Kidney capillary endothelial cell (primary cell): ENCODE data around the gene ANKRD34A.

Experiments
- DNase-seq: peaks from one replicate; pipeline ENCODE4 v3.0.0-alpha.2; 2018; ENCODE audit warnings: low spot score

ANKRD34A gene

DNA sequence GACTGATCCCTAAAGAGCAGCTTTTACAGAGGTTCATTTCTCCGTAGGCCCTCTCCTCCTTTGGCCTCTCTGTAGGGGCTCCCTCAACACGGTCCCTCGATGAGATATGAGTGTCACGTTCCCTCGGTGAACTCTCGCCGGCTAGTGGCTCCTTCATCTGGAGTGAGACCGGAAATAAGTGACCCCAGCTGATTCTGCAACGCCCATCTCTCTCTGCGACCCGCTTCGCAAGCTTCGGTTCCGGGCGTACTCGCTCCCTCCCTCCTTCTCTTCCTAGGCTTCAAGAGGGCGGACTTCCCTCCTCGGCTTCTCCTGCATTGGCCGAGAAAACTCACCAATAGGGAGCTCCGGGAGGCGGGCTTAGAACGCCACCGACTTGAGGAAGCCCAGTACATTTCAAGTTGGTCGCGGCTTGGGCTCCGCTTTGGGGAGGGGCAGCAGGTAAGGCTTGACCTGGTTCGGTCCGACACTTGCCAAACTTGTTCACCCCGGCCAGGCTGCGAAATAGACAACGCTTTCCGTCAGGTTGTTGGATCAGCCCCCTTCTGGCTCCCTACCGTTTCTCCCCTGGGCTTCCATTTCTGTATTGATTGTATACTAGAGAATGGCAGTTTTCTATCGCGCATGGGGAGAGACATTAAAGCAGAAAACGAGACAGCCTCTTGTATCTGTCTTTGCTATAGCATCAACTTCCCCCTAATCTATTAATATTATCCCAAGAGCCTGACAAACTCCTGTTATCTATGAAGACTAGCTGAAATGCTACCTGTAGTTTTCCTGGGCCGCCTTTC is at the start of gene ANKRD34A, which contains the start of gene POLR3GL:
Gene ANKRD34A (minus strand): TSS at position 248 of the 791 bp plus-strand sequence. CDS start 2,816 bp downstream, outside the sequence.
Gene POLR3GL (plus strand): TSS at position 363 of the 791 bp plus-strand sequence. CDS start 10,176 bp downstream, outside the sequence.
- peak; percentile 84 for DNase-seq

DNA sequence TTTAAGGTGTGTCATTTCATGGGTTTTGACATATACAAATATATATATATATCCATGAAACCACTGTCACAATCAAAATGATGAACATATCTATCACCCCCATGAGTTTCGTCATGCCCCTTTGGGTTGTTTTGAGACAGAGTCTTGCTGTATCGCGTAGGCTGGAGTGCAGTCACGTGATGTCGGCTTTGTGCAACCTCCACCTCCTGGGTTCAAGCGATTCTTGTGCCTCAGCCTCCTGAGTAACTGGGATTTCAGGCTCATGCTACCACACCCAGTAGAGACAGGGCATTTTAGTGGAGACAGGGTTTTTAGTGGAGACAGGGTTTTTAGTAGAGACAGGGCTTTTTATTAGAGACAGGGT is 49.2 kb upstream of the ANKRD34A start:
- DNase-seq, result no peak

DNA sequence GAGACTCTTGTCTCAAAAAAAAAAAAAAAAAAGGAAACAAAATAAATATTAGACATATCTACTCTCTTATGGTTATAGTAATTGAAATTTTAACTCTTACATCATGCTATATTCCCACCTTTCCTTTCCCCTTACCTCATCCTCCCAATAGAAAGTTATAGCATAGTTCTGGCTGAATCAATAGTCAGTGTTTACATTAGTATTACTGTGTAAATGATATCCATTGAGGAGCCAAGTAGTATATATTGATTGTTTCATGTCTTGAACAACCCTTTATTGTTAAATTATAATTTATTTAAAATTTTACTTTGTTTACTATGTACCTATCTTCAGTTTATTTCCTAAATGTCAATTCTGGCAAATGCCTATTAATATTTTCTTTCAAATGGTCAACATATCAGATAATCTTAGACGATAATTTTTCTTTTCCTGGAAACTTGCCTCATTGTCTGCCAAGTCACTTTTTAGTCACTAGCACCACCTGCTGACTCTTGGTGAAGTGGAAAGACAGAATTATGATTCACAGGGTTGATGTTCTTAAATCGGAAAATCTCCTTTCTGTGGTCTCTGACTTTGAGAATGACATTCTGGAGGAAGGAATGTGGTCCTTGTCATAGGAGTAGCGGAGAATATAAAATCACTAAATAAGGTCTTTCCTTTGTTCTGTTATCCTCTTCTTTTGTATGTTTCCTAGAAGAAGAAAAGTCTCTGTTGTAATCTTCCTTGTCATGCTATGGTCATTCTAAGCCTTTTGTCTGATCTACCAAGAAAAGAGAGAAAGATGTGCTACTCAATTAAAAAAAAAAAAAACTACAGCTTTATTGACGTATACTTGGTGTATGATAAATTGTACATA is 48.6 kb upstream of the ANKRD34A start:
- peak; percentile 76 for DNase-seq

DNA sequence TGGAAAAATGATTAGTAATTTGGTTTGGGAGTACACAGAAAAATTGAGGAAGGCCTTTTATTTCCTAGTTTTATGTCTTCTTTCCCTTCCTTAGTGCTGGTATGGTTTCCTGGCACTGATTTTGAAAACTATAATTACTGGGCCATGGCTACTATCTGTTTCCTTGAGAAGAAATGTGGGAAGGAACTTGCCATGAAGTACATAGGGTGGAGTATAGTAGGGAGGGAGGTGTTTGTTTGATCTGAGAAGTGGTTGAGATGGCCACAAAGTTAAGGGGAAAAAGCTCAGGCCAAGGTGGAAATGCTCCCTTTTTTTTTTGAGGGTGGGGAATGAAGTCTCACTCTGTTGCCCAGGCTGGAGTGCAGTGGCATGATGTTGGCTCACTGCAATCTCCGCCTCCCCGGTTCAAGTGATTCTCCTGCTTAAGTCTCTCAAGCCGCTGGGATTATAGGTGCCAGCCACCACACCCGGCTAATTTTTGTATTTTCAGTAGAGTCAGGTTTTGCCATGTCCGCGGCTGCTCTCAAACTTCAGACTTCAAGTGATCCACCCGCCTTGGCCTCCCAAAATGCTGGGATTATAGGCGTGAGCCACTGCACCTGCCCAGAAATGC is 45.9 kb upstream of the ANKRD34A start:
- DNase-seq, result no peak

DNA sequence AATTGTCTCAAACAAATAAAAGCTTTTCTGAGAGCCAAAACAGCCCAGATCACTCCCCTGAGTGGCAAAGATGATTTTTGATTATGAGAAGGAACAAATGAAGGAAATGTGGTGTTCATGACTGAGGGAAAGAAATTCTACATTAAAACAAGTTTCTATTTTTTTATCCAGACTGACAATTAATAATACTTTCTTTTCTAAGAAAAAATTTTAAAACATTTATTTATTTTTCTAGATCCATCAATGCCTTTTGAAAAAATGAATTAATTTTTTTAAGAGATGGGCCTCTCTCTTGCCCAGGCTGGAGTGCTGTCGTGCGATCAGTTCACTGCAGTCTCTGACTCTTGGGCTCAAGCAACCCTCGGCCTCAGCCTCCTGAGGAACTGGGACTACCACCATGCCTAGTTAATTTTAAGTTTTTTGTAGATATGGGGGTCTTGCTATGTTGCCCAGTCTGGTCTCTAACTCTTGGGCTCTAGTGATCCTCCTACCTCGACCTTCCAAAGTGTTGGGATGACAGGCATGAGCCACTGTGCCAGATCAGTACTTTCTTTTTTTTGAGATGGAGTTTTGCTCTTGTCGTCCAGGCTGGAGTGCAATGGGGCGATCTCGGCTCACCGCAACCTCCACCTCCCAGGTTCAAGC is 43.2 kb upstream of the ANKRD34A start:
- no peak for DNase-seq

DNA sequence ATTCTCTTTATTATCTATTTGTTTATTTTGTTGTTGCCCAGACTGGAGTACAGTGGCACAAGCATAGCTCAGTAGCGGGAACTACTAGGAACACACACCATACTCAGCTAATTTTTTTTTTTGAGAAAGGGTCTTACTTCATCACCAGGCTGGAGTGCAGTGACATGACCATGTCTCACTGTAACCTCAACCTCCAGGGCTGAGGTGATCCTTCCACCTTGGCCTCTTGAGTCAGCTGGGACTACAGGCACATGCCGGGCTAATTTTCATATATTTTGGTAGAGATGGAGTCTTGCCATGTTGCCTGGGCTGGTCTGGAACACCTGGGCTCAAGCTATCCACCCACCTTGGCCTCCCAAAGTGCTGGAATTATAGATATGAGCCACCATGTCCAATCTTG is 37.3 kb upstream of the ANKRD34A start:
- no peak for DNase-seq

DNA sequence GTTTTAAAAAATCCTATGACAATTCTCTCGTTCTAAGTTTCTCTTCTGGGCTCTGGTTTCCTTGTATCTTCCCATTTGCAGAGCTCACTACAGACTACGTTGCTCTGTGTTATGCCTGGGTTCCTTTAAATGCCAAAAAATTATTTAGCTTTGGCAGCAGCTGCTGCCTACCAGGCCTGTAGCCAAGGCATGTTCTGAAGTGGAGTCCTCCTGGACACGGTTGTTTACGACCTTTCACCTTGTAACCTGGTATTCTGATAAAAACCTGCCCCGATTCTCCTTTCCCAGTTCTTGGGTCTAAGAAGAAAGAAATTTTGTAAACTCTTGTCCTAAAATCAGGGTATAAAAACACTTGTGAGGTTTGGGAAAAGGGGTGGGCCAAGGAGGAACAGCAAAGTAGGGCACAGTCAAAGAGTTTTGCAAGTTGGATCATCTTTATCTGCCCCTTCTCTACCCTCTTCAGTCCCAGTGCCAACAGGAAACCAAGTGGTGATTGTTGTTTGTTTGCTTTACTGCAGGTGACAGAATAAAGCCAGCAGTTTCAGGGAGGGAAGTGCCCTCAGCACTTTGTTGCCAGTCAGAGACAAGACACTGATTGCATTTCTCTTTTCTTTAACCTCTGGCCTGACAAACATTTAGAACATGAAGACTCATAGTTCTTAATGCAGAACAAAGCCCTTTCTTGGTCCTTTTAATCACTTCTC is 35.1 kb upstream of the ANKRD34A start:
- DNase-seq, result no peak

DNA sequence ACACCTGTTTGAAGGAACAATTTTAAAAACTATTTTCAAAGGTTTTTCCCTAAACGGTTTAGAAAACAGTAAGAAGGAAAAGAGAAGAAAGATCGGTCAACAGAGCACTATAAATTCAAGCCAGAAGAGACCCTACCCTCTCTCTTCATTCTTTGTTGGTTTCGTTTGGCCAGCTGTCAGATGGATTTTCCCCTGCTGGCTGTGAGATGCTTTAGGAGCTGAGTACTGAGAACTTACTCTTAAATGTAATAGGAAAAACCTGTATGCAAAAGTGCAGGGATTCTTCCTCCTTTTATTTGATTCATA is 33.3 kb upstream of the ANKRD34A start:
- no peak for DNase-seq

DNA sequence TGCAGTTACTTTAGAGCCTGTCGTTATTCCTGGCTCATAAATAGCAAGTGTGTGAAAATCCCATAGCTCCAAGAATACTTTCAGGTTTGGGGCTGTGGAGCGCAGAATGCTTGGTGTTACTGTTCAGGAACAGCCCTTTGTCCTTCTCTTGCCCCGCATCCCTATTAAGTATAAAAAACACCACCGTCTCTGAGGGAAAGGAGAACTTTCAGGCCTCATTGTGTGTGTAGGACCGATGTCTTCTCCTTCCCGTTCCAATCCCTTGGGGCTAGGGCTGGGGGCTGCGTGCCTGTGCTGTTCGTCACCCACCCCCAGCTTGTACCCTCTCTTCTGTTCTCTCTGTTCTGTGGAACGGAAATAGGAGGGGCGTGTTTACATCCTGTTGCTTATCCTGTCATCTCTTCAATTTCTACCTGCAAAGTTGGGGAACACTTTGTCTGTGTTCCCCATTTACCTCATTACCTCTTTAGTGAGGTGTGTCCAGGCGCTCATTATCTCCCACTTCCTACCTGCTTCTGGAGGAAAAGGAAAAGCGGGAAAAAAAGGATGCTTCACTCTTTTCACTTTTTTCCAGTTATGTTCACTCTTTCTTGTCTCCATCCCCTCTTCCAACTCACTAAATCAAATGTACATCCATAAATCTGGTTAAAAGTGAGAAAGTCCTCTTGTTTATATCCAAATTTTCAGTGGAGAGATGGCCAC is 32.8 kb upstream of the ANKRD34A start:
- no peak for DNase-seq

DNA sequence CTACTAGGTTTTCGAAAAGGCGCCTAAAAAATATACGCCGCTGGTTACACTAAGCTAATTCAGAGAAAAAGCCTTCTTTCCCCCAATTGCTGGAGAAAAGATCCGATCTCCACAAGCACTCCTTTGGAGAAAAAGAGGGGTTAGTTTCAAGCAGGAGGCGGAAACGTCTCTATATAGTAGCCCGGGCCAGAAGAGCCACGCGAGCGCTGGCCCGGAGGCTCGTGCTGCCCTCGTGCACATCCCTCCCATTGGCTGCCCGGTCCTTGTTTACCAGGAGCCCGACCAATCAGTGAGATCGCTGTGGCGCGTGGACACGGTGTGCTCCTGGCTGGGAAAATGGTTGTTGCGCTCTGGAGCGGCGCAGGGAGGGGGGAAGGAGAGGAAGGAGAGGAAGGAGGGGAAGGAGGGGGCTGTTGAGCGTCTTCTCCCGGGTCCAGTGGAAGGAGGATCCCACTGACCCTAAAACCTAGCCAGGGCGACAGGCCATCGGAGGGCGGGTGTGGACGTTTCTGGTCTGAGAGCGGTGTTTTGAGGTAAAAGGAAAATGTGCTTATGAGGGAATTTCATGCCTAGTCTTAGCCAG is 32.1 kb upstream of the ANKRD34A start, which contains the start of gene TXNIP:
Gene TXNIP (minus strand): TSS at position 147 of the 583 bp plus-strand sequence. CDS start 313 bp downstream, outside the sequence.
- peak; percentile 94 for DNase-seq

DNA sequence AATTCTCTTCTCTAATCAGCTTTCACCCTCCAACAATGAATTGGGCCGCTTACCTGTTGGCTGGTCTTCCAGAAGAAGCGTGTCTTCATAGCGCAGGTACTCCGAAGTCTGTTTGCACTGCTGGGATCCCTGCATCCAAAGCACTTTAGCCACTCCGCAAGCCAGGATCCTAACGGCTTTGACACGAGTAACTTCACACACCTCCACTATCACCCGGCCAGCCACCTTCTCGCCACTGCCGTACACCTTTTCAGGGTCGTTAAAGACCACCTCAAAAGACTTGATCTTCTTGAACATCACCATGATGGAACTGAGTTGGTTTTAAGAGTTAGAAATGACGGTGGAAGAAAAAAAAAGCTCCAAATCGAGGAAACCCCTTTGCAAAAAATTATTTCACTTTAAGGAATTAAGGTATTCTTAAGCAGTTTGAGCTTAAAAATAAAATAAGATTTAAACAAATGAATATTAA is 31.6 kb upstream of the ANKRD34A start:
- no peak for DNase-seq

DNA sequence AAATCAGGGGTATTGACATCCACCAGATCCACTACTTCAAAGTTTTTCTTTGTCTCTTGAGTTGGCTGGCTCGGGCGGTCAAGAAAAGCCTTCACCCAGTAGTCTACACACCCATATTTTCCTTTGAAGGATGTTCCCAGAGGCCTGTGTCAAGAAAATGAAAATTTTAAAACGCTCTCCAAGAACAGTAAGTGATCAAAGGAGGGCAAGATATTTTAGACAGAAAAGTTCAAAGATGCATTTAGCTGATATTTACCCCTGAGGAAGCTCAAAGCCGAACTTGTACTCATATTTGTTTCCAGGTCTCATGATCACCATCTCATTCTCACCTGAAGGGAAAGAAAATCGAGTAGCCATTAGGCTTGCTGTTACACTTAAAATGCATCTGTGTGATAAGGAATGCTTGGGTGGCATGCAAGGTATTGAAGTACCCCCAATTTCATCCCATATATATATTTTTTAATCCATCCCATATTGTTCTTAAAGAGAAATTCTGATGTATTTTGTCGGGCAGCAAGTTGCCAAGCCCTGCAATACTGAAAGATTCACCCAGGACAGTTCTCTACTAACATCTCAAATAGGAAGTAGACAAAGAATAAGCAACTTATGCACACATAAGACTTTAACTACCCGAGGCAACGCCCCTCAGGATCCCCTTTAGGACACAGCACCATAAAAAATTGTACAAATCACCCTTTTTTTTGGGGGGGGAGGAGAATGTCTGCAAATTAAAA is 30.9 kb upstream of the ANKRD34A start:
- DNase-seq, result no peak

DNA sequence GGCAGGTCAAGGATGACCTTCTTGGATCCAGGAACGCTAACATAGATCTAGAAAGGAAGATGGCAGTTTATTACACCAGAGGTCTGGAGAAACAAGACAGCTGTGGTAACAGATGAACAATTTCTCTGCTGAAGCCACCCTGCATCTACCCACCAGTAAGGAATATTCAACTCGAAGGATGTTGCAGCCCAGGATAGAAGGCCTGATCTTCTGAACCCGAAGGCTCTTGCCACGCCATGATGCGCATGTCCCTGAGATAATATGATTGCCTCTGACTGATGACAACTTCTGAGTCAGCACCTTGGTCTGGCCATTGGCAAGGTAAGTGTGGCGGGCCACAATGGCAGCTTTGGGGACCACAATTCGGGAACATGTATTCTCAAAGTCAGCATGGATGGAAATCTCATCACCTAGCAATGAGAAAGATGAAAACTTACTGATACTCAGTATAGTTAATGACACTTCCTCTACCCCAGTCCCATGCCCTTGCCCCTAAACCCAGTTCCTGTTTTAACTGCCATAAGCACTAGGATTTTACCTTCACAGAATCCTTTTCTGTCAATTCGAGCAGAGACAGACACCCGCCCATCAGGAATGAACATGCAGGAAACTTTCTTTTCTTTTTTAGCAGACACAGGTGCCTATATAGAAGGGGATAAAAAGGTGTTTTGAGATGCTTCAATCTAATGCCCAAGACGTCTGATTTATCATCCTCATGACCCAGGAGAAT is 30.2 kb upstream of the ANKRD34A start:
- no peak for DNase-seq

DNA sequence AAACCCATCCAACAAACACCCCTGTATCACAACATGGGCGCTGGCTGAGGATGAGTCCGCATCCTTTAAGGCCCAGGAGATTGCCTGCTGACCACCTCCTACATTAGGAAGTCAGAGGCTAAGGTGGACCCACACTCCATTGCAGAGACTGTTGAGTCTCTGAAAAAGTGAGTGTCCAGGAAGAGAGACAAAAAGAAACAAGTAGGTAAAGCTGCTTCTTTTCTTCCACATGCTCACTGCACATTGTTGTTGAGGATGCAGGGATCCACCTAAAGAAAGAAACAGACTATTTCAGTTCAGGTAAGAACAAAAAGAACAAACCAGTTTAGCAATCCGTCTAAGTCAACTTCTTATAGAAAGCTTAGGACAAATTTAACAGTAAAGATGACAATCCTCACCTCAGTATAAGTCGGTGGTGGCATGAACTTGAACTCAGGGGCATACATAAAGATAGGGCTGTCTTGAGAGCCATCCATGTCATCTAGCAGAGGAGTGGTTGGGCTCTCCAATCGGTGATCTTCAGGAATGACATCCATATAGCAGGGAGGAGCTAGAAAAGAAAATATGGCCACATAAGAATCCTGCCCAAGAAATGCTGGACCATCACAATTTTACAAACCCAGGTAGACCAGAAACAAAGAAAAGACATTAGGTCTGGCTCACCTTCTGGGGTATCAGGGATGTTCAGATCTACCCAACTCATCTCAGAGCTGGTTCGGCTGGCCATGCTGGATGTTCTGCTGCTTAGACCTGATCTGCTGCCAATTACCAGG is 29.4 kb upstream of the ANKRD34A start:
- no peak for DNase-seq

DNA sequence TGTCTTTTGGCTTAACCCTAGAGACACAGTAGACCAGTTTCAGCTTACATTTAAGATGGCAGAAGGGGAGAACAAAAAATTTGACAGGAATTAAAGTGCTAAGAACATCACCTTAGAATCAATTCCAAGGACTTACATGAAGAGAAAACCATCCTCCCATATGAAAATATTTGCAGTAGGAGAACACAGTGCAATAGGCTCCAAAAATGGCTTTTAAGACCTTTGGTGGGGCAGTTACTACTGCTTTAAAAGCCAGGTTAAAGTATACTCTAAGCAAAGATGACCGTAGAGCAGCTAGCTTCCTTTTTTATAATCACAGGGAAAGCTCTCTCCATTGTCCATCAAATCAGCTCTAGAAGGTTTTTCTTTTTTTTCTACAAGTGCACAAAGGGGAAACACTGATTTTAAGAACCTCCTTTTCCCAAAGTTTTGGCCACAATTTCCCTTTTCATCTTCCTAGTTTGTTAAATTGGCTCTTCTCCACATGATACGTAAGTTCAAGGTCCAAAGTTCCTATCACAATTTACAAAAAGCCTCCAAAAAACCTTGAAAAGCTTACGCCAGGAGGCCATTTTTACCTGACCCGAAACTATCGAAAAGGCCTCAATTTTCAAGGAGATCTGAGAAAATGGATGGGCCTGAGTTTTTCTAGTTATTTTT is 28.7 kb upstream of the ANKRD34A start:
- no peak for DNase-seq

DNA sequence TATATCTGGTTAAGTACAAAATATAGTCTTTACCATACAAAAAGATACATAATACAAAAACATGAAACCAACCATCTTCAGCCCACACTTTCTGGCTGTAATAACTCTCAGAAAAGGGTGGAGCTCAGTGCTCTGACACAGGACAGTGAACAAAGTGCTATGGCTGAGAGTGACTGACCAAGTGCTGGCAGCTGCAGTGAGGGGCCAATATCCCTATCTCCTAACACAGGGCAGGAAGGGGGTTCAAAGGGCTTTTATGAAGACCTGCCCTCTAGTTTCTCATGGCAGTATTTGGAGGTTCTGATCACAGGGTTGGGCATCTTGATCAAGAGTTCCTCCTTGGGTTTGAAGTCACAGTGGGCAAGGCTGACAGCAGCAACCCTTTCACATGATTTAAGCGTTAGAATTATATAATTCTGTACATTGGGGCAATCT is 28.1 kb upstream of the ANKRD34A start:
- no peak for DNase-seq

DNA sequence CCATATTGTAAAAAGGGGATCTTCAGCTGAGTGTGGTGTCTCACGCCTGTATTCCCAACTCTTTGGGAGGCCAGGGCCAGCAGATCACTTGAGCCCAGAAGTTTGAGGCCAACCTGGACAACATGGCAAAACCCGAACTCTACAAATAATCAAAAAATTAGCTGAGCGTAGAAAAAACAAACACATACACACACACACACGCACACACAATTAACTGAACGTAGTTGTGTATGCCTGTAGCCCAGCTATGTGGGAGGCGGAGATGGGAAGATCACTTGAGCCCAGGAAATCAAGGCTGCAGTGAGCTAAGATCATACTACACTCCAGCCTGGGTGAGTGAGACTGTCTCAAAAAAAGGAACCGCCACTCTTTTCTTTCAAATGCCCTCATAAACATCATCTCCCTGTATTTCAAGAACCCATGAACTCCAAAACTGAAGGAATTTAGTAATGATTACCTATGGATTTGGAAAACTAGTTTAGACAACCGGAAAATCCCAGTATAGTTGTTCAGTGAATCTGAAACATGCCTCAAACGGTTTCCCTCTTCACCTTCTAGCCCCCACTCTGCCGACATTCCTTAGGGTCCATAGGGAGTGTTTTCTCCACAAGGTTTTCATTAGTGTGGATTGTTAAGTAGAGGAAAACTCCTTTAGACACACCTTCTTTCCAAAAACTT is 27.5 kb upstream of the ANKRD34A start:
- DNase-seq, result no peak
